Fibroblast of lung (primary cell): Measurements from ENCODE around the gene BLOC1S3.

Experiments used
- CTCF ChIP-seq, 2 donors: IDR thresholded peaks in 1 of 2; conservative IDR thresholded peaks in 1 of 2; 1 replicate in 1 of 2; 2 replicates in 1 of 2; pipeline ENCODE4 v1.5.1; 2011 to 2012; ENCODE audit warnings: low read length in 2 of 2, control low read depth in 1 of 2, inconsistent platforms in 1 of 2, low read depth in 1 of 2, mild to moderate bottlenecking in 1 of 2
- EZH2 ChIP-seq: IDR thresholded peaks from 2 replicates; pipeline ENCODE4 v1.5.1; 2012; ENCODE audit warnings: low read length, control low read depth, mild to moderate bottlenecking; ENCODE audit errors: missing control alignments

- TF ChIP-seq CTCF (conservative IDR thresholded peaks at IDR 0.05 in 1 of 2, IDR thresholded peaks at IDR 0.05 in 1 of 2; ENCODE audit: low read depth in 1 of 2, low read length in 2 of 2): no peak
- TF ChIP-seq EZH2: no peak
Measured at GRCh38 chr19:45146741-45147205, 31.8 kb upstream of the BLOC1S3 start.
